ENCODE data around the gene MTX1. TPM values are rescaled to one million over a fixed set of nuclear protein-coding genes. Genes with fewer than 3 reads are reported as not detected.

The MTX1 gene
- total and polyA plus RNA-seq, 2 experiments from 2014 or later = 77.7 to 106 TPM

- H3K36me3 ChIP-seq (ENCODE audit: insufficient read depth) = peaks cover 18% of the 10 kb centered on the region
- Mint-ChIP-seq H3K4me3 (peak overlapping the region; percentile 97), H3K36me3 (ENCODE audit: low read depth) (peaks cover 32% of the 10 kb centered on the region), H3K27me3 (ENCODE audit: insufficient read depth, low read depth, poor library complexity) (peaks cover 38% of the 10 kb centered on the region), H3K4me1 (peaks cover 33% of the 10 kb centered on the region), H3K9me3 (peaks cover 3% of the 10 kb centered on the region; the same call in 1 of the 3 replicates), H3K27ac (peak overlapping the region; percentile 99)
- H3K4me2 ChIP-seq = peak overlapping the region; percentile 91
- H3K9me2 ChIP-seq (ENCODE audit: insufficient read depth) = no peaks in the 10 kb centered on the region
- H3K4me1 ChIP-seq (ENCODE audit: insufficient read depth) = peaks cover 21% of the 10 kb centered on the region
- peak overlapping the region; percentile 95 for H2AFZ ChIP-seq
- TF ChIP-seq, protein P1, sequence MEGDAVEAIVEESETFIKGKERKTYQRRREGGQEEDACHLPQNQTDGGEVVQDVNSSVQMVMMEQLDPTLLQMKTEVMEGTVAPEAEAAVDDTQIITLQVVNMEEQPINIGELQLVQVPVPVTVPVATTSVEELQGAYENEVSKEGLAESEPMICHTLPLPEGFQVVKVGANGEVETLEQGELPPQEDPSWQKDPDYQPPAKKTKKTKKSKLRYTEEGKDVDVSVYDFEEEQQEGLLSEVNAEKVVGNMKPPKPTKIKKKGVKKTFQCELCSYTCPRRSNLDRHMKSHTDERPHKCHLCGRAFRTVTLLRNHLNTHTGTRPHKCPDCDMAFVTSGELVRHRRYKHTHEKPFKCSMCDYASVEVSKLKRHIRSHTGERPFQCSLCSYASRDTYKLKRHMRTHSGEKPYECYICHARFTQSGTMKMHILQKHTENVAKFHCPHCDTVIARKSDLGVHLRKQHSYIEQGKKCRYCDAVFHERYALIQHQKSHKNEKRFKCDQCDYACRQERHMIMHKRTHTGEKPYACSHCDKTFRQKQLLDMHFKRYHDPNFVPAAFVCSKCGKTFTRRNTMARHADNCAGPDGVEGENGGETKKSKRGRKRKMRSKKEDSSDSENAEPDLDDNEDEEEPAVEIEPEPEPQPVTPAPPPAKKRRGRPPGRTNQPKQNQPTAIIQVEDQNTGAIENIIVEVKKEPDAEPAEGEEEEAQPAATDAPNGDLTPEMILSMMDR (conservative IDR thresholded peaks at IDR 0.05; ENCODE audit: low read depth in 2 of 2) = peak; percentile 92 to 96
- no peak for TF ChIP-seq EZH2phosphoT487 (IDR thresholded peaks at IDR 0.05; ENCODE audit: unreplicated experiment)
- TF ChIP-seq ZNF462 (CRISPR knock-in tag; IDR thresholded peaks at IDR 0.05) = no peak
- no peak for TF ChIP-seq ZNF114 (CRISPR knock-in tag; IDR thresholded peaks at IDR 0.05)
- TF ChIP-seq JUNB (IDR thresholded peaks at IDR 0.05; ENCODE audit: unreplicated experiment) = no peak
- TF ChIP-seq EZH2 (IDR thresholded peaks at IDR 0.05; ENCODE audit: low read depth, unreplicated experiment) = no peak
- no peak for TF ChIP-seq STAT1 (IDR thresholded peaks at IDR 0.05; ENCODE audit: unreplicated experiment)
- TF ChIP-seq CREB1 (CRISPR knock-in tag; IDR thresholded peaks at IDR 0.05; ENCODE audit: low read depth) = peak; percentile 35; the same call in 1 of the 2 replicates
- peak; percentile 6 for TF ChIP-seq REST (IDR thresholded peaks at IDR 0.05; ENCODE audit: unreplicated experiment)
- peak; percentile 68 for TF ChIP-seq POLR2AphosphoS5 (IDR thresholded peaks at IDR 0.05; ENCODE audit: low read depth)
- TF ChIP-seq NANOG (IDR thresholded peaks at IDR 0.05; ENCODE audit: borderline replicate concordance) = no peak
- TF ChIP-seq ZNF331 (CRISPR knock-in tag; IDR thresholded peaks at IDR 0.05; ENCODE audit: low read depth) = no peak
- TF ChIP-seq ETS1 (IDR thresholded peaks at IDR 0.05) = no peak
- H3K27ac ChIP-seq (ENCODE audit: low read depth) = peak overlapping the region; percentile 96
- ATAC-seq (peak; percentile 66), DNase-seq (ENCODE audit: low spot score) (peak; percentile 94)
- H4K20me1 ChIP-seq (replicated peaks; ENCODE audit: insufficient read depth) = peaks cover 10% of the 10 kb centered on the region
- H3K4me3 ChIP-seq = peak overlapping the region; percentile 99
- peaks cover 29% of the 10 kb centered on the region for H3K79me2 ChIP-seq (replicated peaks; ENCODE audit: insufficient read depth)
- H3K27me3 ChIP-seq (ENCODE audit: insufficient read depth) = no peaks in the 10 kb centered on the region
- H3F3A ChIP-seq (replicated peaks; ENCODE audit: low read depth) = peaks cover 29% of the 10 kb centered on the region
Observed at GRCh38 chr1:155193275-155193990, 15.1 kb upstream of the MTX1 start.
